Measurements from ENCODE around the gene RNU7-1. TPM values are rescaled to one million over a fixed set of nuclear protein-coding genes. Genes with fewer than 3 reads are reported as not detected.

Gene RNU7-1
- total RNA-seq, 1 donor, result not detected

- Histone ChIP-seq H3K79me2 (ENCODE audit: insufficient read depth, low read length) (no peaks in the 10 kb centered on the region), H3K27me3 (ENCODE audit: insufficient read depth, low read length) (no peaks in the 10 kb centered on the region), H4K20me1 (ENCODE audit: insufficient read depth, low read length) (no peaks in the 10 kb centered on the region), H3K4me2 (ENCODE audit: insufficient read depth, low read length) (no peak within 1 kb of the TSS), H2AFZ (ENCODE audit: low read length) (no peak within 1 kb of the TSS), H3K27ac (ENCODE audit: low read depth, low read length) (no peak within 1 kb of the TSS), H3K4me3 (ENCODE audit: insufficient read depth, low read length) (no peak within 1 kb of the TSS), H3K4me1 (ENCODE audit: insufficient read depth, low read length) (peaks cover 12% of the 10 kb centered on the region), H3K9me3 (ENCODE audit: low read depth, low read length) (no peaks in the 10 kb centered on the region), H3K36me3 (ENCODE audit: insufficient read depth, low read length) (peaks cover 5% of the 10 kb centered on the region)
- TF ChIP-seq CTCF (IDR thresholded peaks at IDR 0.05; ENCODE audit: extremely low read depth, low read depth, low read length), result no peak
- DNase-seq (ENCODE audit: insufficient read length, low spot score, missing footprints), result peak; percentile 51
Measured at GRCh38 chr12:6950811-6951540, 7.4 kb downstream of the RNU7-1 start, which contains the start of gene PTPN6. TSS of gene PTPN6 (plus strand) at chr12:6951356. CDS start at chr12:6951513, 157 bp downstream.

- Histone ChIP-seq H3K27me3 (ENCODE audit: insufficient read depth, low read length) (no peaks in the 10 kb centered on the region), H3K4me2 (ENCODE audit: insufficient read depth, low read length) (no peak overlapping the region), H3K9me3 (ENCODE audit: low read depth, low read length) (no peaks in the 10 kb centered on the region), H3K27ac (ENCODE audit: low read depth, low read length) (no peak overlapping the region), H2AFZ (ENCODE audit: low read length) (no peak overlapping the region), H3K4me1 (ENCODE audit: insufficient read depth, low read length) (peaks cover 12% of the 10 kb centered on the region), H3K36me3 (ENCODE audit: insufficient read depth, low read length) (peaks cover 5% of the 10 kb centered on the region), H3K79me2 (ENCODE audit: insufficient read depth, low read length) (no peaks in the 10 kb centered on the region), H4K20me1 (ENCODE audit: insufficient read depth, low read length) (no peaks in the 10 kb centered on the region), H3K4me3 (ENCODE audit: insufficient read depth, low read length) (no peak overlapping the region)
- TF ChIP-seq CTCF (IDR thresholded peaks at IDR 0.05; ENCODE audit: extremely low read depth, low read depth, low read length), result no peak
- no peak for DNase-seq (ENCODE audit: insufficient read length, low spot score, missing footprints)
Measured at GRCh38 chr12:6951551-6952120, 8.0 kb downstream of the RNU7-1 start.

GRCh38 chr12:6952121-6952862 lies 8.7 kb downstream of the RNU7-1 start:
- Histone ChIP-seq H4K20me1 (ENCODE audit: insufficient read depth, low read length) (no peaks in the 10 kb centered on the region), H2AFZ (ENCODE audit: low read length) (no peak overlapping the region), H3K36me3 (ENCODE audit: insufficient read depth, low read length) (no peaks in the 10 kb centered on the region), H3K79me2 (ENCODE audit: insufficient read depth, low read length) (no peaks in the 10 kb centered on the region), H3K27ac (ENCODE audit: low read depth, low read length) (no peak overlapping the region), H3K27me3 (ENCODE audit: insufficient read depth, low read length) (no peaks in the 10 kb centered on the region), H3K9me3 (ENCODE audit: low read depth, low read length) (no peaks in the 10 kb centered on the region), H3K4me2 (ENCODE audit: insufficient read depth, low read length) (no peak overlapping the region), H3K4me3 (ENCODE audit: insufficient read depth, low read length) (no peak overlapping the region), H3K4me1 (ENCODE audit: insufficient read depth, low read length) (peaks cover 12% of the 10 kb centered on the region)
- peak; percentile 49 for DNase-seq (ENCODE audit: insufficient read length, low spot score, missing footprints)
- no peak for TF ChIP-seq CTCF (IDR thresholded peaks at IDR 0.05; ENCODE audit: extremely low read depth, low read depth, low read length)

All from osteoblast (primary cell).